ENCODE measurements around the gene ZNF497. TPM values are rescaled to one million over a fixed set of nuclear protein-coding genes. Genes with fewer than 3 reads are reported as not detected.

The ZNF497 gene
- total and polyA plus RNA-seq, 9 of the 15 experiments (the other 6 are each of a cell fraction or from before 2014, with no cell fraction given): 0.06 to 0.98 (median 0.44) TPM; not detected in 1

DNA sequence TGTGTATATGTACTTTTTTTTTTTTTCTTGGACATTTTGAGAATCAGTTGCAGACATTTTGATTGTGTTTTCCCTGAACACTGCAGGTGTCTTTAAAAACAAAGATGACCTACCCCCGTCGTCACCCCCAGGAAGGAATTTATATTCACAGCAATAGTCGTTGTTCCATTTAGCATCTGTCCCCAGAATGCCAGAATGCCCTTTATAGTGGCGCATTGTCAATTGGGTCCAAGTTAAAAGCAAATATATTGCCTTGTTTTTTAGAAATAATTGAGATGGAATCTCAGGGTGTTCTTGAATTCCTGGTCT lies 31.1 kb upstream of the ZNF497 start:
- TF ChIP-seq TRIM24 (IDR thresholded peaks at IDR 0.05) (no peak), TOE1 (IDR thresholded peaks at IDR 0.05; ENCODE audit: borderline replicate concordance) (no peak), TOE1 (CRISPR knock-in tag; IDR thresholded peaks at IDR 0.05; ENCODE audit: borderline replicate concordance, low read depth) (no peak), BDP1 (IDR thresholded peaks at IDR 0.05; ENCODE audit: insufficient read depth, insufficient read length) (no peak), KDM1A (IDR thresholded peaks at IDR 0.05) (no peak), BACH1 (tag; IDR thresholded peaks at IDR 0.05) (no peak), TAF1 (IDR thresholded peaks at IDR 0.05; ENCODE audit: control insufficient read depth, extremely low read depth, insufficient read depth, low read length, severe bottlenecking) (no peak), NR3C1 (CRISPR knock-in tag; IDR thresholded peaks at IDR 0.05) (no peak), CBX1 (IDR thresholded peaks at IDR 0.05; ENCODE audit: low read depth) (no peak), TEAD4 (IDR thresholded peaks at IDR 0.05; ENCODE audit: low read length) (no peak), TEAD4 (CRISPR knock-in tag; IDR thresholded peaks at IDR 0.05; ENCODE audit: borderline replicate concordance) (no peak)
- TF ChIP-seq, protein P1, sequence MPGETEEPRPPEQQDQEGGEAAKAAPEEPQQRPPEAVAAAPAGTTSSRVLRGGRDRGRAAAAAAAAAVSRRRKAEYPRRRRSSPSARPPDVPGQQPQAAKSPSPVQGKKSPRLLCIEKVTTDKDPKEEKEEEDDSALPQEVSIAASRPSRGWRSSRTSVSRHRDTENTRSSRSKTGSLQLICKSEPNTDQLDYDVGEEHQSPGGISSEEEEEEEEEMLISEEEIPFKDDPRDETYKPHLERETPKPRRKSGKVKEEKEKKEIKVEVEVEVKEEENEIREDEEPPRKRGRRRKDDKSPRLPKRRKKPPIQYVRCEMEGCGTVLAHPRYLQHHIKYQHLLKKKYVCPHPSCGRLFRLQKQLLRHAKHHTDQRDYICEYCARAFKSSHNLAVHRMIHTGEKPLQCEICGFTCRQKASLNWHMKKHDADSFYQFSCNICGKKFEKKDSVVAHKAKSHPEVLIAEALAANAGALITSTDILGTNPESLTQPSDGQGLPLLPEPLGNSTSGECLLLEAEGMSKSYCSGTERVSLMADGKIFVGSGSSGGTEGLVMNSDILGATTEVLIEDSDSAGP (CRISPR knock-in tag; IDR thresholded peaks at IDR 0.05): no peak
- TF ChIP-seq, protein P2, sequence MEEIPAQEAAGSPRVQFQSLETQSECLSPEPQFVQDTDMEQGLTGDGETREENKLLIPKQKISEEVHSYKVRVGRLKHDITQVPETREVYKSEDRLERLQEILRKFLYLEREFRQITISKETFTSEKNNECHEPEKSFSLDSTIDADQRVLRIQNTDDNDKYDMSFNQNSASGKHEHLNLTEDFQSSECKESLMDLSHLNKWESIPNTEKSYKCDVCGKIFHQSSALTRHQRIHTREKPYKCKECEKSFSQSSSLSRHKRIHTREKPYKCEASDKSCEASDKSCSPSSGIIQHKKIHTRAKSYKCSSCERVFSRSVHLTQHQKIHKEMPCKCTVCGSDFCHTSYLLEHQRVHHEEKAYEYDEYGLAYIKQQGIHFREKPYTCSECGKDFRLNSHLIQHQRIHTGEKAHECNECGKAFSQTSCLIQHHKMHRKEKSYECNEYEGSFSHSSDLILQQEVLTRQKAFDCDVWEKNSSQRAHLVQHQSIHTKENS (CRISPR knock-in tag; IDR thresholded peaks at IDR 0.05): no peak
- TF ChIP-seq, protein P3, sequence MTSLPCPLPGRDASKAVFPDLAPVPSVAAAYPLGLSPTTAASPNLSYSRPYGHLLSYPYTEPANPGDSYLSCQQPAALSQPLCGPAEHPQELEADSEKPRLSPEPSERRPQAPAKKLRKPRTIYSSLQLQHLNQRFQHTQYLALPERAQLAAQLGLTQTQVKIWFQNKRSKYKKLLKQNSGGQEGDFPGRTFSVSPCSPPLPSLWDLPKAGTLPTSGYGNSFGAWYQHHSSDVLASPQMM (CRISPR knock-in tag; IDR thresholded peaks at IDR 0.05): no peak
- TF ChIP-seq, protein P4, sequence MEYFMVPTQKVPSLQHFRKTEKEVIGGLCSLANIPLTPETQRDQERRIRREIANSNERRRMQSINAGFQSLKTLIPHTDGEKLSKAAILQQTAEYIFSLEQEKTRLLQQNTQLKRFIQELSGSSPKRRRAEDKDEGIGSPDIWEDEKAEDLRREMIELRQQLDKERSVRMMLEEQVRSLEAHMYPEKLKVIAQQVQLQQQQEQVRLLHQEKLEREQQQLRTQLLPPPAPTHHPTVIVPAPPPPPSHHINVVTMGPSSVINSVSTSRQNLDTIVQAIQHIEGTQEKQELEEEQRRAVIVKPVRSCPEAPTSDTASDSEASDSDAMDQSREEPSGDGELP (CRISPR knock-in tag; IDR thresholded peaks at IDR 0.05; ENCODE audit: borderline replicate concordance): no peak
- TF ChIP-seq, protein P5, sequence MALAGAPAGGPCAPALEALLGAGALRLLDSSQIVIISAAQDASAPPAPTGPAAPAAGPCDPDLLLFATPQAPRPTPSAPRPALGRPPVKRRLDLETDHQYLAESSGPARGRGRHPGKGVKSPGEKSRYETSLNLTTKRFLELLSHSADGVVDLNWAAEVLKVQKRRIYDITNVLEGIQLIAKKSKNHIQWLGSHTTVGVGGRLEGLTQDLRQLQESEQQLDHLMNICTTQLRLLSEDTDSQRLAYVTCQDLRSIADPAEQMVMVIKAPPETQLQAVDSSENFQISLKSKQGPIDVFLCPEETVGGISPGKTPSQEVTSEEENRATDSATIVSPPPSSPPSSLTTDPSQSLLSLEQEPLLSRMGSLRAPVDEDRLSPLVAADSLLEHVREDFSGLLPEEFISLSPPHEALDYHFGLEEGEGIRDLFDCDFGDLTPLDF (CRISPR knock-in tag; IDR thresholded peaks at IDR 0.05): no peak
- intact Hi-C loops (cut with micrococcal nuclease) (no loop called here), in situ Hi-C loops (cut with MboI) (no loop called here)
- Histone ChIP-seq H3K27ac (ENCODE audit: extremely low read depth, low read depth, low read length) (no peak overlapping the region), H3K4me2 (ENCODE audit: insufficient read depth, low read length) (no peak overlapping the region), H2AFZ (ENCODE audit: low read depth, low read length) (no peak overlapping the region), H3K9me3 (replicated peaks; ENCODE audit: control insufficient read depth, insufficient read depth, low read depth, low read length) (no peaks in the 10 kb centered on the region), H3K36me3 (ENCODE audit: control insufficient read depth, insufficient read depth, low read length) (peaks cover 66% of the 10 kb centered on the region), H3K9me1 (ENCODE audit: control insufficient read depth, insufficient read depth, low read length) (no peaks in the 10 kb centered on the region), H3K4me1 (replicated peaks in 1 of 2; ENCODE audit: control insufficient read depth in 2 of 2, insufficient read depth in 2 of 2, low read length in 2 of 2) (peaks cover 10 to 57% of the 10 kb centered on the region in 2 experiments; a peak in 4 of 5 replicates), H3K4me3 (no peak overlapping the region), H3K27me3 (ENCODE audit: control insufficient read depth in 2 of 2, insufficient read depth in 2 of 2, low read length in 2 of 2) (no peaks in the 10 kb centered on the region), H3K79me2 (ENCODE audit: control insufficient read depth, insufficient read depth, low read length) (peaks cover 41% of the 10 kb centered on the region), H4K20me1 (replicated peaks; ENCODE audit: control insufficient read depth, insufficient read depth, low read length) (peaks cover 18% of the 10 kb centered on the region; the same call in 1 of the 2 replicates), H3K9ac (ENCODE audit: insufficient read depth in 1 of 2, low read depth in 2 of 2, low read length in 2 of 2) (no peak overlapping the region)
- CTCF ChIA-PET (ENCODE audit: low intra/inter-chr PET ratio): no interaction called here
- no TSS peak for BruUV-seq (replicated peaks)
- WGBS (ENCODE audit: insufficient coverage, low coverage, missing lambda C conversion rate): 80% methylated on average over 4 of the region's 4 CpGs
- no peak for FAIRE-seq
- no peak for ATAC-seq
- POLR2A ChIA-PET: no interaction called here
- no peak for DNase-seq (ENCODE audit: extremely low read depth in 1 of 4, low spot score in 3 of 4)

All from K562 (cell line).